Stimulated activated naive B cell treated with anti-CD40 and anti-IgM and Interleukin-4, amounts not matched to agents 10 μg/mL and 1 μg/mL and 100 μg/mL, for 72 hours (primary cell): ENCODE results near the gene PCBP3.

Experiments
- ATAC-seq, 2 donors: fragments of 150-1000 bp; cut with Tn5 transposase; replicated peaks; 2 replicates each; pipeline ENCODE4 v1.10.0; 2021; ENCODE audit warnings: moderate library complexity in 1 of 2
- DNase-seq: peaks from one replicate; pipeline ENCODE4 v3.0.0; 2021
- H3K27ac Mint-ChIP-seq: one replicate; pipeline ENCODE4 v1.8.0; 2022; ENCODE audit warnings: mild to moderate bottlenecking, mixed read lengths
- H3K27me3 Mint-ChIP-seq, 2 donors: one replicate each; pipeline ENCODE4 v1.8.0; 2022; ENCODE audit warnings: mixed read lengths in 2 of 2
- H3K36me3 Mint-ChIP-seq, 2 donors: one replicate each; pipeline ENCODE4 v1.8.0; 2022; ENCODE audit warnings: mixed read lengths in 2 of 2, mild to moderate bottlenecking in 1 of 2
- H3K4me1 Mint-ChIP-seq, 2 donors: one replicate each; pipeline ENCODE4 v1.8.0; 2022; ENCODE audit warnings: mixed read lengths in 2 of 2, mild to moderate bottlenecking in 1 of 2
- H3K4me3 Mint-ChIP-seq, 2 donors: one replicate each; pipeline ENCODE4 v1.8.0; 2022; ENCODE audit warnings: mild to moderate bottlenecking in 2 of 2, mixed read lengths in 2 of 2, moderate library complexity in 1 of 2
- H3K9me3 Mint-ChIP-seq, 2 donors: one replicate each; pipeline ENCODE4 v1.8.0; 2022; ENCODE audit warnings: mixed read lengths in 2 of 2, mild to moderate bottlenecking in 1 of 2

PCBP3 gene

DNA sequence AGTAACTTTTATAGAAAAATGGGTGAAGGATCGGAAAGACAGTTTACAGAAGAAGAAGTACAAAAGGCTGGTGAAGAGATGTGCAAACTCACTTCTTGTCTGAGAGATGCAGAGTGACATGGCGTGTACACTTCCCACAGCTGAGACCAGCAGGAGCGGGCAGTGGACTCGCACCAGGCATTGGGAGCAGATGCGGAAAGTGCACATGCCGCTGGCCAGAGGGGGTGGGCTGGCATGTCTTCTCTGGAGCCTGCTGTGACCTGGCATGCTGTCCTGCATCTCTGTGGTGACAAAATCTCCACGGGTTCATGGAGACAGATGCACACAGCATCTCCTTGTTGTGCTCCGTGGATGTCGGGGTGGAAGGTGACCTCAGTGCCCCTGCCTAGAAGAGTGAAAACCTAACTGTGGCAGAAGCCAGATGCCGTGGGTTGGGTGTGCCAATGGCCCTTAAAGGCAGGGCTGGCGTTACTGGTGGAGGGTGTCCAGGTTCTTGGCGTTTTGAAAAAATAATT lies 209.4 kb downstream of the PCBP3 start:
- no peak for DNase-seq
- H3K27ac Mint-ChIP-seq = no peak overlapping the region
- H3K36me3 Mint-ChIP-seq = no peaks in the 10 kb centered on the region
- no peak for ATAC-seq
- H3K4me3 Mint-ChIP-seq = no peak overlapping the region
- H3K27me3 Mint-ChIP-seq = peaks cover 24 to 39% of the 10 kb centered on the region in 2 donors
- no peaks in the 10 kb centered on the region for H3K4me1 Mint-ChIP-seq
- H3K9me3 Mint-ChIP-seq = no peaks in the 10 kb centered on the region

DNA sequence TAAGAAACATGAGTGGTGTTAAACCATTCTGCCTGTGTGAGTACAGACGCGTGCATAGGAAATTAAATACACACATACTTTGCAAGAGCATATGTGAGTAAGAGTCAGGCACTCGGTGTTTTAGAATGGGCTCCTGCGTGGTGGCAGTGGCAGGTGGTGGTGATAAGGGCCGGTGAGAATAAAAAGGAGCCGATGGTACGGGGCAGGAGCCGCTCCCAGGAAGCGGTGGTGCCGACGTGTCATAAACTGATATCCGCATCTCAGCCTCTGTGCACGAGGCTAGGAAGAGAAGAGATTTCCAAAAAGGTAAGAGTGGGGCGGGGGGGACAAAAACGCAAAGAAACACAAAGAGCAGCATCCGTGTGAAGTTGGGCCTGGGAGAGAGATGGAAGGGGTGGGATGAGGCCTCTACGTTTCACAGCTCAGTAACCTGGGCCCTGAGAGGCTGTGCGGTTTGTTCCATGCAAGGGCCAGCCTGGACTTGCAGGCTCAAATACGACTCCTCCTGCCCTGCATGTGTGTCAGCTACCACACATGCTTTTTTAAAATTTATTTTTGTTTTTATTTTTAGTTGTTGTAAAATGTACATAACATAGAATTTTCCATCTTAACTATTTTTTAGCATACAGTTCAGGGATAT lies 210.3 kb downstream of the PCBP3 start:
- Mint-ChIP-seq H3K27ac (no peak overlapping the region), H3K27me3 (peaks cover 24 to 42% of the 10 kb centered on the region in 2 donors), H3K9me3 (no peaks in the 10 kb centered on the region), H3K4me1 (no peaks in the 10 kb centered on the region), H3K36me3 (no peaks in the 10 kb centered on the region), H3K4me3 (no peak overlapping the region)
- DNase-seq (no peak), ATAC-seq (no peak)

DNA sequence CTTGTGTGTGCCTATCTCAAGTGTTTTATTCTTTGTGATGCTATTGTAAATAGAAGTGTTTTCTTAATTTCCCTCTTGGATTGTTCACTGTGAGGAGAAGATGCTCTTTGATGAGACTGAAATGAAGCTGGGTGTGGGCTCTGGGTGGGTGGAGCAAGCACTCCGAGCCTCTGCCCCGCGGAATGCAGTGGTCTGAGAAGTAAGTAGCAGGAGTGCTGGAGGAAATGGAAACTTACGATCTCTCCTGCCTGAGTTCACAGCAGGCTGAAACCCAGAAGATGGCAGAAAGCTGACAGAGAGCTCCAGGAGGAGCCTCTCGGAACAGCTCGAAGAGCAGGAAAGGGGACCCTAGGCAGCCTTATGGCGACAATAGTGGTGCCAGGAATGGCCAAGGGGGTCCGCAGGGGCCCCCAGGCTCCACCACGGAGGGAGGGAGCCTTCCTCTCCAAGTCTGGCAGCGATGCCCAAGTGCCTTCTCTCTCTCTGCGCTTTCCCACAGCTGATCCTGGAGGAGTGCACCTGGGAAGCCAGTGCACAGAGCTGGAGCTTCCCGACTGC lies 211.2 kb downstream of the PCBP3 start:
- ATAC-seq (no peak), DNase-seq (no peak)
- no peaks in the 10 kb centered on the region for H3K4me1 Mint-ChIP-seq
- H3K4me3 Mint-ChIP-seq = no peak overlapping the region
- no peak overlapping the region for H3K27ac Mint-ChIP-seq
- no peaks in the 10 kb centered on the region for H3K36me3 Mint-ChIP-seq
- no peaks in the 10 kb centered on the region for H3K9me3 Mint-ChIP-seq
- H3K27me3 Mint-ChIP-seq = peaks cover 23 to 40% of the 10 kb centered on the region in 2 donors

DNA sequence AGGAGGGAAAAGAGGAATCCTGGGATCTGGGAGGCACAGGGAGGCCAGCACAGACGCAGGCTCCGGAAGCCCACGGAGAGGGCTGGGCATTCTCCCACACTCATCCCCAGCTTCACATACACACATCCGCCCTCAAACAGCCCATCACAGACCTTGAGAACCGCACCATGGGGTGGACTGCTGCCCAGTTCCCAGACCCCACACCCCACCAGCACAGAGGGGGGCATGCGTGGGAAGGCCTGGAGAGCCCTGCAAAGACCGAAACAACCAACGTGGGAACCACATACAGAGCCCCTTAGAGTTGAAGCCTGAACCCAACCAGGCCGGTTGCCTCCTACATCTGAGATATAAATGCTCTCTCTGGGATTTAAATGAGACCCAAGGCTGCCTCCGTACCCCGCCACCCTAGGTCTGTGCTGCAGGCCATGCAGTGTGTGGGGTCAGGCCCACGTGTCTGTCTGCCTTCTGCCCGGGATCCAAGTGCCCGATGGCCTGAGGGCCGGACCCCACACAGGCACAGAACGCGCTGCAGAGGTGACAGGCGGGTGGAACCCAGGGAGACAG lies 211.8 kb downstream of the PCBP3 start:
- Mint-ChIP-seq H3K4me3 (no peak overlapping the region), H3K4me1 (no peaks in the 10 kb centered on the region), H3K27me3 (peaks cover 17 to 34% of the 10 kb centered on the region in 2 donors), H3K27ac (no peak overlapping the region), H3K9me3 (no peaks in the 10 kb centered on the region), H3K36me3 (no peaks in the 10 kb centered on the region)
- ATAC-seq (no peak), DNase-seq (no peak)

DNA sequence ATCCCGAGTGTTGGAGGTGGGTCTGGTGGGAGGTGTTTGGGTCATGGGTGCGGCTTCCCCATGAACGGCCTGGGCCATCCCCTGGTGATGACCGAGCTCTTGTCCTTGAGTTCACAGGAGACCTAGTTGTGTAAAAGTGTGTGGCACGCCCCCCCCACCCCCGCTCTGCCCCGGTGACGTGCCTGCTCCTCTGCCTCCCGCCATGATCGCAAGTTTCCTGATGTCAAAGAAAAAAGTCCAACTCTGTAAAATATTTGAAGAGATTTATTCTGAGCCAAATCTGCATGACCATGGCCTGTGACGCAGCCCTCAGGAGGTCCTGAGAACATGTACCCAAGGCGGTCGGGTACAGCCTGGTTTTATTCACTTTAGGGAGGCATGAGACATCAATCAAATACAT lies 212.9 kb downstream of the PCBP3 start:
- no peak overlapping the region for H3K4me3 Mint-ChIP-seq
- H3K36me3 Mint-ChIP-seq = no peaks in the 10 kb centered on the region
- ATAC-seq (no peak), DNase-seq (no peak)
- no peak overlapping the region for H3K27ac Mint-ChIP-seq
- no peaks in the 10 kb centered on the region for H3K9me3 Mint-ChIP-seq
- no peaks in the 10 kb centered on the region for H3K4me1 Mint-ChIP-seq
- peaks cover 15 to 25% of the 10 kb centered on the region in 2 donors for H3K27me3 Mint-ChIP-seq

DNA sequence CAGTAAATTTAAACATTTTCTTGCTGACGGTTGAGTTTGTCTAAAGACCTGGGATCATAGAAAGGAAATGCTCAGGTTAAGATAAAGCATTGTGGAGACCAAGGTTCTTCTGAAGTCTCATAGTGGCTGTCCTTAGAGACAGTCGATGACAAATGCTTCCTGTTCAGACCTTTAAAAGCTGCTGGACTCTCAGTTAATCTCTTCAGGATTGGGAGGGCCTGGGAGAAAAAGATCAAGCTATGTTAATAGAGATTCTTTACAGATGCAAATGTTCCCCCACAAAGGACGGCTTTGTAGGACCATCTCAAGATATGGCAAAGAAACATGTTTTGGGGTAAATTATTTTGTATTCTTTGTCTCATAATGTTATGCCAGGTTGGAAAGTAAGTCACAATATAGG lies 213.4 kb downstream of the PCBP3 start:
- no peaks in the 10 kb centered on the region for H3K36me3 Mint-ChIP-seq
- H3K27ac Mint-ChIP-seq = no peak overlapping the region
- ATAC-seq = no peak
- no peaks in the 10 kb centered on the region for H3K4me1 Mint-ChIP-seq
- H3K4me3 Mint-ChIP-seq = no peak overlapping the region
- no peak for DNase-seq
- peaks cover 14 to 25% of the 10 kb centered on the region in 2 donors for H3K27me3 Mint-ChIP-seq
- no peaks in the 10 kb centered on the region for H3K9me3 Mint-ChIP-seq

DNA sequence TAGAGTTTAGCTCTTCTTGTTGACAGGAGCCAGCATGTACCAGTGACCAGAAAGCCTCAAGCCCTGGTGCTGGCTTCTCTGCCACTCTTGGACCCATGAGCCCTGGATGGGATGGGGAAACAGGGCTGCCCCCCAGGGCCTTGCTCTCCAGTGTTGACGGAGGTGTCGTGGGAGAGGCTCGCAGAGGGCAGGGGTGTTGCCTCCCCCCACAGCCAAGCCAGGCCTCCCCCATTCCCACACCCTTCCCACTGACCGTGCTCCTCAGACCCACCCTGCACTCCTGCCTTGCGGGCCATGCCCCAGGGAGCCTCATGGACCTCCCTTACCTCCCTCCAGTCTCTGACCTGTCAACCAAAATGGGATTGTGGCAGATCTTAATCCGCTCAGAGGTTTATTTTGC lies 214.2 kb downstream of the PCBP3 start:
- H3K27ac Mint-ChIP-seq = no peak overlapping the region
- ATAC-seq (no peak), DNase-seq (no peak)
- no peaks in the 10 kb centered on the region for H3K9me3 Mint-ChIP-seq
- H3K36me3 Mint-ChIP-seq = no peaks in the 10 kb centered on the region
- H3K4me3 Mint-ChIP-seq = no peak overlapping the region
- no peaks in the 10 kb centered on the region for H3K4me1 Mint-ChIP-seq
- peaks cover 14 to 25% of the 10 kb centered on the region in 2 donors for H3K27me3 Mint-ChIP-seq

DNA sequence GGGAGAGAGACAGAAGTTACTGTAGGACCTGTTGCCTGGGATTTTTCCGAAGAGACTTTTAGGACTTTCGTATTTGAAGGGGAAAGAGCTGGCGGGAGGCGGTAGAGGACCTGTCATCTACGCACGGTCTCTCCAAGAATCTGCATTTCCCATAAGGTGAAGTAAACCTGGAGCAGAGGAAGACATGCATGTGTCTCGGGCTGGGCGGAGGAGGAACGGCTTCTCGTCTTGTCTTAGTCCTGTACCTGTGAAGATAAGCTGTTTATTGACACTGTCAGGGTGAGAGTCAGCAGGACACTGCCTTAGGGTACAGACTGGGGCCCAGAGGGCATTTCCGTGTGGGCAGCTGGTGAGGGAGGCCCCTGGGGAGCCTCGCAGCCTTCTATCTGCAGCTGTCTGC lies 214.7 kb downstream of the PCBP3 start:
- DNase-seq = no peak
- H3K4me3 Mint-ChIP-seq = no peak overlapping the region
- H3K27me3 Mint-ChIP-seq = peaks cover 14 to 23% of the 10 kb centered on the region in 2 donors
- no peak for ATAC-seq
- no peaks in the 10 kb centered on the region for H3K9me3 Mint-ChIP-seq
- no peaks in the 10 kb centered on the region for H3K36me3 Mint-ChIP-seq
- no peak overlapping the region for H3K27ac Mint-ChIP-seq
- H3K4me1 Mint-ChIP-seq = no peaks in the 10 kb centered on the region

DNA sequence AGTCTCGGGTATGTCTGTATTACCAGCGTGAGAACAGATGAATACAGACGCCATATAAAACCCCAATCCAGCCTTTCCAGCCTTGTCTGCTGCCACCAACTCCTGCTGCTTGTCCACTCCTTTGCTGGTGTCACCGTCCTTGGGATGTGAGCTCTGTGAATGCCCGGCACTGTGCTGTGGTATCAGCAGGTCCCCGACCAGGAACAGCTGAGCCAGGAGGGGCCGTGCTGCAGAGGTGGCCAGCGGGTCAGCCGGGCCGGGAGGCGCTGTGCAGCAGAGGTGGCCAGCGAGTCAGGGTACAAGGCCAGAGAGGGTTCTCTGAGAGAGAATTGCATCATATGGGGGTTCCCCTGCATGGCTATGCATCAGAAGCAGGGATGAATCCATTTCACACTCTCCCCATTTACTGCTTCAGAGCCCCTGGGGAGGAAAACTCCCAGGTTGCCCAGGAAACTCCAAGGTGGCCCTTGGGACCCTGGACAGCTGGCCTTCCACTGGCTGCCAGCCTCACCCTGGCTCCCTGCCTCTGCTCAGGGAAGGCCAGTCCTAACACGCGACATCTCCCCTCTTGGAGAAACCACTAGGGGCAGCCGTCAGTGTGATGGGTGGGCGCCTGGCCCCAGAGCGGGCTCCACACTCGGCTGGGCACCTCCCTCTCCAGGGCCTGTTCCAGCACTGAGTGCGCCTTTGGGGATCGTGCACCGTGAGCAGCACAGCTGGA lies 215.7 kb downstream of the PCBP3 start:
- no peaks in the 10 kb centered on the region for H3K9me3 Mint-ChIP-seq
- ATAC-seq (no peak), DNase-seq (no peak)
- H3K4me1 Mint-ChIP-seq = no peaks in the 10 kb centered on the region
- peaks cover 14 to 17% of the 10 kb centered on the region in 2 donors for H3K27me3 Mint-ChIP-seq
- no peaks in the 10 kb centered on the region for H3K36me3 Mint-ChIP-seq
- H3K4me3 Mint-ChIP-seq = no peak overlapping the region
- no peak overlapping the region for H3K27ac Mint-ChIP-seq

DNA sequence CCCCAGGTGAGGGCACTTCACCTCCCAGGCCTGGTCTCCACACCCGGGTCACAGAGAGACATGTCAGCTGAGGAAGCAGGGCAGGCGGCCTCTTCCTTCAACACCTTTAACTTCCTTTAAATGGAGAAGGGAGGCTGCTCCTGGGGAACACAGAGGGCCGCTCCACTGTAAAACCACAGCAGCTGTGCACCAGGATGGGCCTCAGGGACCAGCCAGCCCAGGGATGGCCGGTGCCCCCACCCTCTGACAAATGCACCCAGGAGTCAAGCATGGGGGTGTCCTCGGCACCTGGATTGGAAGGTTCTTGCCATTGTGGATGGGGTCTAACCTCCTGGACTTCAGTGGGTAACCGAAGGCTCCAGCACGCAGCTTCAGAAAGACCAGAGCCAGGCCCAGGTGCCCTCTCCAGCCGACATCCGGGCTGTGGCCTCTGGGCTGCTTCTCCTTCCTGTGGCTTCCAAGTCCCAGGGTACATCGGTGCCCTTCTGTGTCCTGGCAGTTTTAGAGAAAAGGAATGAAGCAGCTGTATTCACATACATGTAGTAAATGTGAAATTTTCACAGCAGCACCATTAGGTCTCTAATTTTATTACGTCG lies 216.3 kb downstream of the PCBP3 start:
- H3K4me3 Mint-ChIP-seq = no peak overlapping the region
- H3K27me3 Mint-ChIP-seq = peaks cover 8 to 12% of the 10 kb centered on the region in 2 donors
- H3K27ac Mint-ChIP-seq = no peak overlapping the region
- no peaks in the 10 kb centered on the region for H3K36me3 Mint-ChIP-seq
- DNase-seq (no peak), ATAC-seq (no peak)
- no peaks in the 10 kb centered on the region for H3K9me3 Mint-ChIP-seq
- H3K4me1 Mint-ChIP-seq = no peaks in the 10 kb centered on the region

DNA sequence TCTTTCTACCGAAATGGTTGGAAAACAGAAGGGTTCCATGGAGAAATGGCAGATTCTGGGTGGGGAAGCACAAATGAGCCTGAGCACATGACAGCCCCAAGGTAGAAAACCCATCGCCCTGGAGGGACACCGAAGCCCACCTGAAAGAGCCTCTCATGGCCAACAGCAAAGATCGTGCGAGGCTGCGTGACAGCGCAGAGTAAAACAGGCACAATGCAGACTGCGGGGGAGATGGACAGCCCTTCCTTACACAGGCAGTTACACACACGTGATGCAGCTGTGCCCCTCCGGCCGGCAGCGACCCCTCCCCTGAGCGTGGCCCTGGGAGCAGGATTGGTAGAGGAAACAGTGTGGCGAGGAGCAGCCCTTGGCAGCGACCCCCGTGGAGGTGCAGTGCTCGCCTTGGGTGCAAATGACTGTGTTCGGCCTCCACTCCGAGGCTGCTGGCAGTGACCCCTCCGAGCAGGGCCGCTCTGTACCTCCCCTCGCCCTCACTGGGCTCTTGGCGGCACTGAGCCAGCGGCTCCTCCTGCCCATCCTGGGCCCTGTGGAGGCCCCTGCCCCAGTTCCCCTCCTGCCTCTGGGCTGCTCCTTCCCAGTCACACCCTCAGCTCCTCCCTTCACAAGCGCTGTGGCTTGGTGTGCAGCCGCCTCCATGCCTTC lies 217.1 kb downstream of the PCBP3 start:
- Mint-ChIP-seq H3K36me3 (no peaks in the 10 kb centered on the region), H3K9me3 (no peaks in the 10 kb centered on the region), H3K27me3 (peaks cover 4 to 6% of the 10 kb centered on the region in 2 donors), H3K27ac (no peak overlapping the region), H3K4me3 (no peak overlapping the region), H3K4me1 (no peaks in the 10 kb centered on the region)
- ATAC-seq (no peak), DNase-seq (no peak)

DNA sequence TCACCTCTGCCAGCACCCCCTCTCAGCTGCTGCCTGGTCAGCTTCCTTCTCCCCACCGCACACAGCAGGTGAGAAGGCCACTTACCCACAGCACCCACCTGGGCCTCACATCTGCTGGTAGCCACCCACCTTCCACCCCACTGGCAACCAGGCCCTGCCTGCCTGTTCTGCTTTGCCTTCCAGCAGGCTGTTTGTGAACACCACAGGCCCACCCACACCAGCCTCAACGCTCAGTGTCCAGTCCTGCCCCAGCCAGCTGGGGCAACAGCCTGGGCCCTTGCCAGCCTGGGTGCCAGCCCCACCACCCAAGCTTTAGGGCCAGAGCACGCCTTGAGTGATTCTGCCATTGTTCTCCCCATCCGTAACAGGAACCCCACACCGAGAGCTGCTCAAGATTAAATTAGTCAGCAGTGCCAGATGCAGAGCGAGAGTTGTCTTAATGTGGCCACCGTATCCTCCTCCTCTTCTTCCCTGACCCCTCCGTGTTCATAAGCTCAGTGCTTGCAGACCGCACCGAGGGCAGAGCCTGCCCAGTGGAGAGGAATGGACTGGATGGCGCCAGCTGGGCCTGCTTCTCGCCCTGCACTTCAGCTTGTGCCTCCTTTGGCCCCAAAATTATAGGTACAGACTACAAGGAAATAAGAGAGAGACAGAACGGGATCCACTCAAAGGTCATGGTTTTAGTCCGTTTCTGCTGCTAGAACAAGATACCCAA lies 217.8 kb downstream of the PCBP3 start:
- no peak overlapping the region for H3K27ac Mint-ChIP-seq
- DNase-seq (no peak), ATAC-seq (no peak)
- H3K4me1 Mint-ChIP-seq = no peaks in the 10 kb centered on the region
- H3K27me3 Mint-ChIP-seq = peaks cover 3 to 6% of the 10 kb centered on the region in 2 donors
- no peaks in the 10 kb centered on the region for H3K9me3 Mint-ChIP-seq
- no peaks in the 10 kb centered on the region for H3K36me3 Mint-ChIP-seq
- H3K4me3 Mint-ChIP-seq = no peak overlapping the region

DNA sequence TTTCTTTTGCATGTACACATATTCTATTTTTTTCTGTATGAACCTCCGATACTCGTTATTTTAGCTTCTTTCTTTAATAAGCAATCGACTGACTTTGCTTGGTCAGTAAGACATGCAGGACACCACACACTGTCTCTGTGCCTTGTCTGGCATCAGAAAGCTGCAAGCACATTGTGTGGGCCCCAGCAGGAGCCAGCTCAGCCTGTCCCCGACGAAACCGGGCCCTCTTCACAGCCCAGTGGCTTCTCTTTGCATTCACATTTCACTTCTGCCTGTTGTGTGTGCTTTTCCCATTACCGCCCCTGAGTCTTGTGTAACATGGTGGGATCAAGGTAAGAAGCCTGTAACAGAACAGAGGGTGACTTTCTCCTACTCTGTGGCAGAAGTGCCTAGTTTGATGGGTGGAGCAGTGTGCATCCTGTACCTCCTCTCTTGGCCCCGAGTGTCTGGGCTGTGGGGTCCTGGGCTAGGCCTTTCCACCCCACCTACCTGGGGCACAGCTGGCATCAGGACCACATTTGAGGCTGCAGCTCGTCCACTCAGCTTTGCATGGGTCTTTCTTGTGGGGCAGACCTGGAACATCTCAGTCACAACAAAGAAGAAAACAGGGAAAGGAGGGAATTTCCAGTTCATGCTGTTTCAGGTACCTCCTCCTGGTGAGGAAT lies 219.2 kb downstream of the PCBP3 start:
- peak; percentile 28 to 51 for ATAC-seq
- DNase-seq = no peak
- Mint-ChIP-seq H3K27me3 (peaks cover 3 to 6% of the 10 kb centered on the region in 2 donors), H3K4me1 (no peaks in the 10 kb centered on the region), H3K4me3 (no peak overlapping the region), H3K9me3 (no peaks in the 10 kb centered on the region), H3K36me3 (no peaks in the 10 kb centered on the region), H3K27ac (no peak overlapping the region)
